GM19455 (cell line): ENCODE measurements around the gene TRAPPC2L.
"Not testable (repeated sequence)": the region's sequence is repeated elsewhere in the genome, so short reads cannot be mapped to it uniquely, and the experiment has no call there.

Experiments
- ATAC-seq: cut with Tn5 transposase; IDR thresholded peaks from one replicate; pipeline ENCODE4 v1.9.1; 2021; ENCODE audit not compliant: unreplicated experiment

TRAPPC2L gene

GRCh38 chr16:88817785-88818574 is 38.9 kb upstream of the TRAPPC2L start:
- ATAC-seq, result no peak

- ATAC-seq, result no peak
These were observed 38.4 kb upstream of the TRAPPC2L start for GRCh38 chr16:88818575-88818874.

- no peak for ATAC-seq
These were observed 37.8 kb upstream of the TRAPPC2L start for GRCh38 chr16:88819126-88819525.

GRCh38 chr16:88820385-88821025 is 36.4 kb upstream of the TRAPPC2L start:
- ATAC-seq, result no peak

- ATAC-seq, result no peak
These were observed 35.6 kb upstream of the TRAPPC2L start for GRCh38 chr16:88821168-88821850.

- ATAC-seq, result no peak
These were observed 34.5 kb upstream of the TRAPPC2L start for GRCh38 chr16:88822281-88823040.

- ATAC-seq, result not testable (repeated sequence)
These were observed 33.3 kb upstream of the TRAPPC2L start for GRCh38 chr16:88823646-88824045.

- no peak for ATAC-seq
These were observed 32.5 kb upstream of the TRAPPC2L start for GRCh38 chr16:88824256-88825077.

- ATAC-seq, result no peak
These were observed 31.8 kb upstream of the TRAPPC2L start for GRCh38 chr16:88825146-88825545.

- ATAC-seq, result no peak
These were observed 30.7 kb upstream of the TRAPPC2L start for GRCh38 chr16:88826070-88826840.

- ATAC-seq, result no peak
These were observed 29.2 kb upstream of the TRAPPC2L start for GRCh38 chr16:88827727-88828126.

GRCh38 chr16:88828711-88829110 is 28.2 kb upstream of the TRAPPC2L start:
- no peak for ATAC-seq

- no peak for ATAC-seq
These were observed 26.7 kb upstream of the TRAPPC2L start for GRCh38 chr16:88830258-88830657.

GRCh38 chr16:88830783-88831182 is 26.1 kb upstream of the TRAPPC2L start:
- no peak for ATAC-seq

- no peak for ATAC-seq
These were observed 25.1 kb upstream of the TRAPPC2L start for GRCh38 chr16:88831838-88832237.

GRCh38 chr16:88833086-88833485 is 23.8 kb upstream of the TRAPPC2L start:
- no peak for ATAC-seq

- ATAC-seq, result no peak
These were observed 22.3 kb upstream of the TRAPPC2L start for GRCh38 chr16:88834670-88835069.

- ATAC-seq, result no peak
These were observed 21.5 kb upstream of the TRAPPC2L start for GRCh38 chr16:88835383-88835782.

GRCh38 chr16:88835818-88836217 is 21.1 kb upstream of the TRAPPC2L start:
- ATAC-seq, result no peak

- no peak for ATAC-seq
These were observed 20.1 kb upstream of the TRAPPC2L start for GRCh38 chr16:88836791-88837190.
